CD4-positive, alpha-beta T cell treated with Interleukin-15 for 1 hour (primary cell): Measurements from ENCODE around the gene IFNA5.

ENCODE experiments used
- DNase-seq: peaks from one replicate; pipeline ENCODE4 v3.0.0-alpha.2; 2020

IFNA5 gene

GRCh38 chr9:21305213-21305612 is at the start of gene IFNA5:
TSS of gene IFNA5 (minus strand) at chr9:21305313. CDS start at chr9:21305256, 57 bp downstream.
- DNase-seq, result no peak

- no peak for DNase-seq
These were observed 45.7 kb upstream of the IFNA5 start, which contains the start of gene IFNA6 for GRCh38 chr9:21350787-21351186. TSS of gene IFNA6 (minus strand) at chr9:21350887. CDS start at chr9:21350887, 0 bp downstream.

GRCh38 chr9:21348430-21348970 is 43.4 kb upstream of the IFNA5 start:
- DNase-seq, result no peak

- DNase-seq, result no peak
These were observed 35.6 kb upstream of the IFNA5 start for GRCh38 chr9:21340735-21341134.

- DNase-seq, result no peak
These were observed 31.3 kb upstream of the IFNA5 start for GRCh38 chr9:21336457-21336856.

GRCh38 chr9:21334701-21335632 is 29.9 kb upstream of the IFNA5 start, which contains the start of gene KLHL9:
TSS of gene KLHL9 (minus strand) at chr9:21335404. CDS start at chr9:21334859, 545 bp downstream.
- peak; percentile 89 for DNase-seq

- DNase-seq, result no peak
These were observed 28.1 kb upstream of the IFNA5 start for GRCh38 chr9:21333226-21333625.

GRCh38 chr9:21331676-21332402 is 26.7 kb upstream of the IFNA5 start:
- no peak for DNase-seq

- DNase-seq, result no peak
These were observed 21.5 kb upstream of the IFNA5 start for GRCh38 chr9:21326526-21327139.

- no peak for DNase-seq
These were observed 18.9 kb upstream of the IFNA5 start for GRCh38 chr9:21324047-21324446.

- DNase-seq, result no peak
These were observed 17.9 kb upstream of the IFNA5 start for GRCh38 chr9:21322911-21323461.

GRCh38 chr9:21320465-21320864 is 15.4 kb upstream of the IFNA5 start:
- no peak for DNase-seq

- DNase-seq, result no peak
These were observed 13.1 kb upstream of the IFNA5 start for GRCh38 chr9:21317956-21318923.

- DNase-seq, result no peak
These were observed 11.7 kb upstream of the IFNA5 start for GRCh38 chr9:21316860-21317259.

- DNase-seq, result no peak
These were observed 11.1 kb upstream of the IFNA5 start for GRCh38 chr9:21316032-21316842.

- no peak for DNase-seq
These were observed 9.0 kb upstream of the IFNA5 start for GRCh38 chr9:21314152-21314551.

GRCh38 chr9:21311889-21312288 is 6.8 kb upstream of the IFNA5 start:
- no peak for DNase-seq

GRCh38 chr9:21295992-21296391 is 9.1 kb downstream of the IFNA5 start:
- no peak for DNase-seq

GRCh38 chr9:21294904-21295538 is 10.1 kb downstream of the IFNA5 start:
- DNase-seq, result no peak

GRCh38 chr9:21294364-21294774 is 10.7 kb downstream of the IFNA5 start:
- DNase-seq, result no peak
